MCF 10A (cell line): Measurements from ENCODE around the gene HTR3D. TPM values are rescaled to one million over a fixed set of nuclear protein-coding genes. Genes with fewer than 3 reads are reported as not detected.
"Not testable (repeated sequence)": the region's sequence is repeated elsewhere in the genome, so short reads cannot be mapped to it uniquely, and the experiment has no call there.

Source experiments
- BruUV-seq: library from RNA; stranded (reverse); fragments of 400-500 nt; replicated peaks from 2 replicates; lab custom pipeline; 2021; lab: Mats Ljungman, UMichigan
- CTCF ChIA-PET: fragments of 300-600 bp; sonication (Branson Sonifier 250); formaldehyde crosslinking; extraction: SDS; loops from one replicate; lab custom pipeline; 2021; ENCODE audit warnings: antibody characterized with exemption, inconsistent platforms; lab: Yijun Ruan, JAX
- POLR2A ChIA-PET: fragments of 300-600, 350-650 bp; sonication (Branson Sonifier 250); formaldehyde crosslinking; extraction: SDS; loops from one replicate; lab custom pipeline; 2020; ENCODE audit warnings: antibody characterized with exemption, inconsistent platforms; lab: Yijun Ruan, JAX
- DNase-seq: peaks from one replicate; pipeline ENCODE4 v3.0.0-alpha.2; 2018; ENCODE audit not compliant: unreplicated experiment
- H3K27ac Mint-ChIP-seq: one replicate; pipeline ENCODE4 v1.8.0; 2022; ENCODE audit warnings: mild to moderate bottlenecking, low read depth, mixed read lengths; ENCODE audit not compliant: unreplicated experiment
- H3K27me3 Mint-ChIP-seq: one replicate; pipeline ENCODE4 v1.8.0; 2022; ENCODE audit warnings: mixed read lengths; ENCODE audit not compliant: insufficient read depth, unreplicated experiment
- H3K36me3 Mint-ChIP-seq: one replicate; pipeline ENCODE4 v1.8.0; 2022; ENCODE audit warnings: mild to moderate bottlenecking, moderate library complexity, mixed read lengths; ENCODE audit not compliant: insufficient read depth, unreplicated experiment
- H3K4me1 Mint-ChIP-seq: one replicate; pipeline ENCODE4 v1.8.0; 2022; ENCODE audit warnings: mixed read lengths; ENCODE audit not compliant: insufficient read depth, unreplicated experiment
- H3K4me3 Mint-ChIP-seq: one replicate; pipeline ENCODE4 v1.8.0; 2022; ENCODE audit warnings: mild to moderate bottlenecking, moderate library complexity, mixed read lengths; ENCODE audit not compliant: unreplicated experiment
- H3K9me3 Mint-ChIP-seq: one replicate; pipeline ENCODE4 v1.8.0; 2022; ENCODE audit warnings: mixed read lengths; ENCODE audit not compliant: unreplicated experiment
- intact Hi-C: fragments of 100-400 bp; cut with micrococcal nuclease; formaldehyde crosslinking; loops from 2 replicates; pipeline ENCODE4 v1.14.1; 2022
- total RNA-seq: library from RNA; stranded (reverse); gene quantifications from 2 replicates; pipeline ENCODE4 v1.2.3, GENCODE V29; 2022
- TF ChIP-seq, protein P1 (sequence below): fragments of 200-600 bp; IDR thresholded peaks from one replicate; pipeline ENCODE4 v1.8.0; 2022; ENCODE audit warnings: antibody characterized with exemption, mild to moderate bottlenecking; ENCODE audit not compliant: unreplicated experiment

HTR3D gene
- total RNA-seq, 1 experiment from 2014 or later, result not detected

DNA sequence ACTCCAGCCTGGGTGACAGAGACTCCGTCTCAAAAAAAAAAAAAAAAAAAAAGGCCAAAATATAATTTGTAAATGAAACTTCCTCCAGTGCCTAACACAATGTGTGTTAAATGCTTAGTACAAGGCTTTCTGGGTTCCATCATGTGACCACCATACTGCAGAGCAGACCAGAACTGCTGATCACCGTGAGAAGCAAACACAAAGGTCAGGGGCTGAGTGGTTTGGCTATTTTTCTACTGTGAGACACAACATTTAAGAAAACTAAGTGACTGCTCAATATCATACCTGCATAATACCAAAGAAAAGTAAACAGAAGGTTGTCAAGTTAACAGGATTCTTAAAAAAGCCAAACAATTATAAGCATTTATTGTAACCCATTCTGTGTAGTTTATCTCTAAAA, 27.1 kb upstream of the HTR3D start:
- peaks cover 12% of the 10 kb centered on the region for H3K4me1 Mint-ChIP-seq
- H3K4me3 Mint-ChIP-seq, result no peak overlapping the region
- CTCF ChIA-PET, result interaction anchor here (3.1 kb wide), 1 partner anchor 11 kb away, joined by 24 read pairs; no protein-coding TSS in a partner anchor
- no peaks in the 10 kb centered on the region for H3K9me3 Mint-ChIP-seq
- H3K27ac Mint-ChIP-seq, result no peak overlapping the region
- no peak for DNase-seq
- peaks cover 3% of the 10 kb centered on the region for H3K36me3 Mint-ChIP-seq
- POLR2A ChIA-PET, result no interaction called here
- BruUV-seq, result no TSS peak
- TF ChIP-seq, protein P1, sequence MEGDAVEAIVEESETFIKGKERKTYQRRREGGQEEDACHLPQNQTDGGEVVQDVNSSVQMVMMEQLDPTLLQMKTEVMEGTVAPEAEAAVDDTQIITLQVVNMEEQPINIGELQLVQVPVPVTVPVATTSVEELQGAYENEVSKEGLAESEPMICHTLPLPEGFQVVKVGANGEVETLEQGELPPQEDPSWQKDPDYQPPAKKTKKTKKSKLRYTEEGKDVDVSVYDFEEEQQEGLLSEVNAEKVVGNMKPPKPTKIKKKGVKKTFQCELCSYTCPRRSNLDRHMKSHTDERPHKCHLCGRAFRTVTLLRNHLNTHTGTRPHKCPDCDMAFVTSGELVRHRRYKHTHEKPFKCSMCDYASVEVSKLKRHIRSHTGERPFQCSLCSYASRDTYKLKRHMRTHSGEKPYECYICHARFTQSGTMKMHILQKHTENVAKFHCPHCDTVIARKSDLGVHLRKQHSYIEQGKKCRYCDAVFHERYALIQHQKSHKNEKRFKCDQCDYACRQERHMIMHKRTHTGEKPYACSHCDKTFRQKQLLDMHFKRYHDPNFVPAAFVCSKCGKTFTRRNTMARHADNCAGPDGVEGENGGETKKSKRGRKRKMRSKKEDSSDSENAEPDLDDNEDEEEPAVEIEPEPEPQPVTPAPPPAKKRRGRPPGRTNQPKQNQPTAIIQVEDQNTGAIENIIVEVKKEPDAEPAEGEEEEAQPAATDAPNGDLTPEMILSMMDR, result no peak
- intact Hi-C loops, result no loop called here
- no peaks in the 10 kb centered on the region for H3K27me3 Mint-ChIP-seq

- no TSS peak for BruUV-seq
- ChIA-PET CTCF (interaction anchor here (0.6 to 3.1 kb wide), 6 partner anchors 9 to 336 kb away, joined by 3 to 24 read pairs (median 5); no protein-coding TSS in a partner anchor), POLR2A (interaction anchor here (0.7 to 3.9 kb wide), 14 partner anchors 8 to 806 kb away, joined by 3 to 26 read pairs (median 3); partner anchors contain the start of genes EIF2B5, PARL and VPS8)
- peak; percentile 86 for DNase-seq
- peak overlapping the region; percentile 50 for H3K4me3 Mint-ChIP-seq
- TF ChIP-seq, protein P1, result no peak
- H3K36me3 Mint-ChIP-seq, result peaks cover 12% of the 10 kb centered on the region
- H3K27ac Mint-ChIP-seq, result peak overlapping the region; percentile 37
- intact Hi-C loops, result no loop called here
- no peaks in the 10 kb centered on the region for H3K9me3 Mint-ChIP-seq
- H3K27me3 Mint-ChIP-seq, result no peaks in the 10 kb centered on the region
- H3K4me1 Mint-ChIP-seq, result peaks cover 12% of the 10 kb centered on the region
These were observed 25.5 kb upstream of the HTR3D start for GRCh38 chr3:184005941-184006507.

DNA sequence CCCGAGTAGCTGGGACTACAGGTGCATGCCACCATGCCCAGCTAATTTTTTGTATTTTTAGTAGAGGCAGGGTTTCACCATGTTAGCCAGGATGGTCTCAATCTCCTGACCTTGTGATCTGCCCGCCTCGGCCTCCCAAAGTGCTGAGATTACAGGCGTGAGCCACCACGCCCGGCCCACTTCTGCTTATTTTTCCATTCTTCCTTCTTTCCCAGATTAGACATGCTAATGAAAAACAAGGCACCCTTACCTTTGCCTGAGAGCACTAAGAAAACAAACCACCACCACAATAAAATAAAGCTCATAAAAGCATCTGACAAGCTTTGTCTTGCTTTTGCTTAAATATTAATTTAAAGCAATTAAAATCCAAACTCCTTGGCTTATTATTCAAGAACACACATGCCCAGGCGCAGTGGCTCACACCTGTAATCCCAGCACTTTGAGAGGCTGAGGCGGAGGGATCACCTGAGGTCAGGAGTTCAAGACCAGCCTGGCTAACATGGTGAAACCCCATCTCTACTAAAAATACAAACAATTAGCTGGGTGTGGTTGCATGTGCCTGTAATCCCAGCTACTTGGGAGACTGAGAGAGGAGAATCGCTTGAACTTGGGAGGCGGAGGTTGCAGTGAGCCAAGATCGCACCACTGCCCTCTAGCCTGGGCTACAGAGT, 24.3 kb upstream of the HTR3D start:
- DNase-seq, H3K9me3 Mint-ChIP-seq, intact Hi-C loops, H3K4me3 Mint-ChIP-seq, H3K27me3 Mint-ChIP-seq, BruUV-seq: not testable (repeated sequence)
- Mint-ChIP-seq H3K4me1 (peaks cover 12% of the 10 kb centered on the region), H3K27ac (peak overlapping the region; percentile 37), H3K36me3 (peaks cover 21% of the 10 kb centered on the region)
- CTCF ChIA-PET, result interaction anchor here (0.5 to 3.1 kb wide), 6 partner anchors 8 to 1496 kb away, joined by 3 to 24 read pairs (median 3); no protein-coding TSS in a partner anchor
- POLR2A ChIA-PET, result interaction anchor here (0.7 to 3.9 kb wide), 6 partner anchors 8 to 313 kb away, joined by 3 to 26 read pairs (median 4); partner anchors contain the start of genes ABCC5 and EIF2B5

DNA sequence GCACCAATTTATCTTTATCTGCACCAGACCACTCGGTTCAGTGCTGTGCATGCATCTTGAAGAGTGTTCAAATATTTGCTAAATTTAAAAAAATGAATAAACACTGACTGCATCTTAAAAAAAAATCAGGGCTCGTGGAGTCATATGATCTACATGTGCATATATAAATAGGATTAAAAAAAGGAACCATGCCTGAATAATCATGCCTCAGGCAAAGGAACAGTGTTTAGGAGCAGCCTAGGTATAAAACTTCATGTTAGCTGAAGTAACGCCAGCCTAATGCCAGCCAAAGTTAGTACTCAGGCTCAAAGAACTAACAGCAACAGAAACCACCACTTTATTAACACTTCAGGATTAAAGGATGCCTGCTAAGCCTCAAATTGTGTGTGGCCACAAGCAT, 23.4 kb upstream of the HTR3D start:
- no peak for DNase-seq
- Mint-ChIP-seq H3K4me3 (no peak overlapping the region), H3K27me3 (no peaks in the 10 kb centered on the region), H3K4me1 (peaks cover 12% of the 10 kb centered on the region), H3K36me3 (peaks cover 28% of the 10 kb centered on the region), H3K9me3 (no peaks in the 10 kb centered on the region), H3K27ac (no peak overlapping the region)
- BruUV-seq, result no TSS peak
- TF ChIP-seq, protein P1, result no peak
- ChIA-PET POLR2A (interaction anchor here (1.2 to 3.9 kb wide), 3 partner anchors 8 to 126 kb away, joined by 4 to 26 read pairs (median 25); partner anchors contain the start of genes ABCC5 and EIF2B5), CTCF (interaction anchor here (1.8 kb wide), 1 partner anchor 10 kb away, joined by 5 read pairs; the partner anchor contains the start of gene ABCC5)
- intact Hi-C loops, result no loop called here
